Loucy (cell line): Measurements from ENCODE around the gene CLNK.
"Not testable (repeated sequence)": the region's sequence is repeated elsewhere in the genome, so short reads cannot be mapped to it uniquely, and the experiment has no call there.

Experiments
- CTCF ChIP-seq: fragments of 200-600 bp; sonication (generic); conservative IDR thresholded peaks from 2 replicates; pipeline ENCODE4 v1.5.1; 2014; ENCODE audit warnings: mild to moderate bottlenecking, antibody characterized with exemption, low read length
- EZH2phosphoT487 ChIP-seq: fragments of 200-600 bp; IDR thresholded peaks from 2 replicates; pipeline ENCODE4 v1.6.1; 2018; ENCODE audit warnings: antibody characterized with exemption, mild to moderate bottlenecking, moderate library complexity, borderline replicate concordance

DNA sequence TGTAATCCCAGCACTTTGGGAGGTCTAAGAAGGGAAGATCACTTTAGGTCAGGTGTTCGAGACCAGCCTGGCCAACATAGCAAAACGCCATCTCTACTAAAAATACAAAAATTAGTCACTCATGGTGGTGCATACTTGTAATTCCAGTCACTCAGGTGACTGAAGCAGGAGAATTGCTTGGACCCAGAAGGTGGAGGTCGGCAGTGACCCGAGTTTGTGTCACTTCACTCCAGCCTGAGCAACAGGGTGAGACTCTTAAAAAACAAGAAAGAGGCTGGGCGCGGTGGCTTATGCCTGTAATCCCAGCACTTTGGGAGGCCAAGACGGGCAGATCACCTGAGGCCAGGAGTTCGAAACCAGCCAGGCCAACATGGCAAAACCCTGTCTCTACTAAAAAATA is 69.6 kb downstream of the CLNK start:
- TF ChIP-seq EZH2phosphoT487, CTCF: not testable (repeated sequence)
